SU-DHL-6 (cell line): ENCODE results near the gene UCHL5.

Experiments used
- H2AFZ ChIP-seq: fragments of 200-600 bp; sonication (generic); 2 replicates; pipeline ENCODE4 v1.6.1; 2014; ENCODE audit warnings: low read depth, mild to moderate bottlenecking, moderate library complexity, mixed read lengths, antibody characterized with exemption, low read length; ENCODE audit not compliant: severe bottlenecking
- H3F3A ChIP-seq: fragments of 200-600 bp; shearing (Covaris generic); 2 replicates; pipeline ENCODE4 v1.6.0; 2016; ENCODE audit warnings: antibody characterized with exemption, mild to moderate bottlenecking; ENCODE audit not compliant: insufficient read depth
- H3K27ac ChIP-seq: fragments of 200-600 bp; sonication (generic); 2 replicates; pipeline ENCODE4 v1.5.1; 2016; ENCODE audit warnings: low read depth, mild to moderate bottlenecking, low read length, moderate library complexity, mixed read lengths
- H3K27me3 ChIP-seq: fragments of 200-600 bp; sonication (generic), shearing (Covaris generic); 2 replicates; pipeline ENCODE4 v1.6.0; 2014; ENCODE audit warnings: mild to moderate bottlenecking, low read length
- H3K36me3 ChIP-seq: fragments of 200-600 bp; sonication (generic); 2 replicates; pipeline ENCODE4 v1.6.1; 2014; ENCODE audit warnings: mild to moderate bottlenecking, low read length, mixed read lengths
- H3K4me2 ChIP-seq: fragments of 300-600, 200-600 bp; shearing (Covaris generic), sonication (generic); 2 replicates; pipeline ENCODE4 v1.6.0; 2014; ENCODE audit warnings: low read length, low read depth, mild to moderate bottlenecking; ENCODE audit not compliant: poor library complexity, severe bottlenecking
- H3K4me3 ChIP-seq: fragments of 200-600 bp; sonication (generic); 2 replicates; pipeline ENCODE4 v1.5.1; 2014; ENCODE audit warnings: antibody characterized with exemption, low read length, mild to moderate bottlenecking, mixed read lengths; ENCODE audit not compliant: insufficient read depth, poor library complexity, severe bottlenecking
- H3K79me2 ChIP-seq: fragments of 200-600 bp; sonication (generic); 2 replicates; pipeline ENCODE4 v1.6.1; 2014; ENCODE audit warnings: mild to moderate bottlenecking, low read length, moderate library complexity; ENCODE audit not compliant: insufficient read depth
- H3K9ac ChIP-seq: fragments of 200-600 bp; sonication (generic); 2 replicates; pipeline ENCODE4 v1.7.0; 2014; ENCODE audit warnings: mild to moderate bottlenecking, low read length
- H3K9me2 ChIP-seq: fragments of 200-600 bp; sonication (generic); replicated peaks from 2 replicates; pipeline ENCODE4 v1.6.1; 2014; ENCODE audit warnings: low read length; ENCODE audit not compliant: insufficient read depth
- H3K9me3 ChIP-seq: fragments of 200-600 bp; sonication (generic); 2 replicates; pipeline ENCODE4 v1.6.1; 2014; ENCODE audit warnings: low read length, mixed read lengths; ENCODE audit not compliant: insufficient read depth
- H4K20me1 ChIP-seq: fragments of 200-600 bp; sonication (generic); 2 replicates; pipeline ENCODE4 v1.6.1; 2014; ENCODE audit warnings: low read depth, mild to moderate bottlenecking, antibody characterized with exemption, low read length, moderate library complexity, mixed read lengths
- CTCF ChIP-seq: fragments of 200-600 bp; sonication (generic); IDR thresholded peaks from one replicate; pipeline ENCODE4 v1.5.1; 2017; ENCODE audit warnings: antibody characterized with exemption, mild to moderate bottlenecking, low read length, moderate library complexity; ENCODE audit not compliant: insufficient read depth, poor library complexity, severe bottlenecking
- EZH2phosphoT487 ChIP-seq: fragments of 200-600 bp; sonication (generic), shearing (Covaris generic); conservative IDR thresholded peaks from 2 replicates; pipeline ENCODE4 v1.6.1; 2018; ENCODE audit warnings: mild to moderate bottlenecking, antibody characterized with exemption, low read length, moderate library complexity, mixed read lengths

Gene UCHL5

GRCh38 chr1:192969091-192969490 lies 90.1 kb downstream of the UCHL5 start:
- TF ChIP-seq EZH2phosphoT487, result no peak
- no peaks in the 10 kb centered on the region for H3F3A ChIP-seq
- H3K27me3 ChIP-seq, result no peaks in the 10 kb centered on the region
- no peak overlapping the region for H3K4me3 ChIP-seq
- no peak overlapping the region for H3K9ac ChIP-seq
- H3K9me3 ChIP-seq, result no peaks in the 10 kb centered on the region
- H4K20me1 ChIP-seq, result no peaks in the 10 kb centered on the region
- H3K9me2 ChIP-seq, result no peaks in the 10 kb centered on the region
- H3K36me3 ChIP-seq, result no peaks in the 10 kb centered on the region
- no peak overlapping the region for H2AFZ ChIP-seq
- no peak overlapping the region for H3K27ac ChIP-seq
- no peaks in the 10 kb centered on the region for H3K79me2 ChIP-seq
- no peak overlapping the region for H3K4me2 ChIP-seq

- Histone ChIP-seq H3K4me2 (no peak overlapping the region), H3F3A (no peaks in the 10 kb centered on the region), H3K9me3 (no peaks in the 10 kb centered on the region), H3K27ac (no peak overlapping the region), H3K27me3 (no peaks in the 10 kb centered on the region), H4K20me1 (no peaks in the 10 kb centered on the region), H3K36me3 (no peaks in the 10 kb centered on the region), H3K79me2 (no peaks in the 10 kb centered on the region), H3K9me2 (no peaks in the 10 kb centered on the region), H3K9ac (no peak overlapping the region), H3K4me3 (no peak overlapping the region), H2AFZ (no peak overlapping the region)
- no peak for TF ChIP-seq CTCF
- TF ChIP-seq EZH2phosphoT487, result no peak
Measured at GRCh38 chr1:192968323-192968722, 90.8 kb downstream of the UCHL5 start.

- Histone ChIP-seq H3K36me3 (no peaks in the 10 kb centered on the region), H3K9me2 (no peaks in the 10 kb centered on the region), H3K4me2 (no peak overlapping the region), H3K9ac (no peak overlapping the region), H2AFZ (no peak overlapping the region), H3K27ac (no peak overlapping the region), H3K27me3 (no peaks in the 10 kb centered on the region), H3K4me3 (no peak overlapping the region), H3K79me2 (no peaks in the 10 kb centered on the region), H3F3A (no peaks in the 10 kb centered on the region), H3K9me3 (no peaks in the 10 kb centered on the region), H4K20me1 (no peaks in the 10 kb centered on the region)
- TF ChIP-seq CTCF (no peak), EZH2phosphoT487 (no peak)
Measured at GRCh38 chr1:192967901-192968300, 91.3 kb downstream of the UCHL5 start.

- H3K4me3 ChIP-seq, result no peak overlapping the region
- H3K27ac ChIP-seq, result no peak overlapping the region
- H4K20me1 ChIP-seq, result no peaks in the 10 kb centered on the region
- no peaks in the 10 kb centered on the region for H3K27me3 ChIP-seq
- no peaks in the 10 kb centered on the region for H3K79me2 ChIP-seq
- no peaks in the 10 kb centered on the region for H3K9me2 ChIP-seq
- no peak for TF ChIP-seq CTCF
- no peak for TF ChIP-seq EZH2phosphoT487
- H3K36me3 ChIP-seq, result no peaks in the 10 kb centered on the region
- no peak overlapping the region for H3K4me2 ChIP-seq
- H3K9me3 ChIP-seq, result no peaks in the 10 kb centered on the region
- no peak overlapping the region for H3K9ac ChIP-seq
- no peaks in the 10 kb centered on the region for H3F3A ChIP-seq
- no peak overlapping the region for H2AFZ ChIP-seq
Measured at GRCh38 chr1:192967211-192967877, 91.8 kb downstream of the UCHL5 start.
